Common myeloid progenitor, CD34-positive (primary cell): Measurements from ENCODE around the gene UBE2O.

ENCODE experiments used
- CTCF ChIA-PET: fragments of 350-600 bp; sonication (Branson Sonifier 250); formaldehyde crosslinking; loops from one replicate; lab custom pipeline; 2021; ENCODE audit warnings: antibody characterized with exemption; lab: Charles Lee
- POLR2A ChIA-PET: fragments of 350-600 bp; sonication (Branson Sonifier 250); formaldehyde crosslinking; loops from one replicate; lab custom pipeline; 2021; ENCODE audit warnings: antibody characterized with exemption; lab: Charles Lee
- DNase-seq, 3 donors: peaks; one replicate each; pipeline versions ENCODE4 v3.0.0 to v3.0.0-alpha.2; 2013
- H3K27ac ChIP-seq, 2 experiments: 1 replicate in 1 of 2; 2 replicates in 1 of 2; pipeline ENCODE4 v1.7.0; 2013; ENCODE audit warnings: inconsistent platforms in 2 of 2, low read length in 2 of 2, mild to moderate bottlenecking in 2 of 2, low read depth in 1 of 2, moderate library complexity in 1 of 2; ENCODE audit not compliant: severe bottlenecking in 2 of 2, insufficient read depth in 1 of 2, poor library complexity in 1 of 2
- H3K27me3 ChIP-seq, 5 experiments: replicated peaks in 2 of 5; 1 replicate in 3 of 5; 2 replicates in 2 of 5; pipeline versions ENCODE4 v1.6.1 to v1.7.0; 2013; ENCODE audit warnings: low read length in 4 of 5, mild to moderate bottlenecking in 2 of 5, moderate library complexity in 2 of 5, inconsistent platforms in 1 of 5; ENCODE audit not compliant: insufficient read depth in 5 of 5, control insufficient read depth in 4 of 5
- H3K36me3 ChIP-seq, 4 experiments: 1 replicate in 2 of 4; 2 replicates in 2 of 4; pipeline versions ENCODE4 v1.6.1 to v1.7.0; 2013; ENCODE audit warnings: low read length in 3 of 4, control low read depth in 1 of 4, mild to moderate bottlenecking in 1 of 4; ENCODE audit not compliant: control insufficient read depth in 4 of 4, insufficient read depth in 4 of 4
- H3K4me1 ChIP-seq, 4 experiments: 1 replicate in 3 of 4; 2 replicates in 1 of 4; pipeline versions ENCODE4 v1.6.1 to v1.7.1; 2013; ENCODE audit warnings: low read length in 3 of 4, mild to moderate bottlenecking in 3 of 4, control low read depth in 1 of 4, inconsistent platforms in 1 of 4, moderate library complexity in 1 of 4; ENCODE audit not compliant: control insufficient read depth in 4 of 4, insufficient read depth in 4 of 4; ENCODE audit errors: control extremely low read depth in 1 of 4
- H3K4me3 ChIP-seq, 7 experiments: 1 replicate in 4 of 7; 2 replicates in 3 of 7; pipeline versions ENCODE4 v1.5.1 to v1.7.0; 2013; ENCODE audit warnings: mild to moderate bottlenecking in 7 of 7, low read length in 6 of 7, moderate library complexity in 6 of 7, inconsistent platforms in 2 of 7, low read depth in 2 of 7, control low read depth in 1 of 7; ENCODE audit not compliant: insufficient read depth in 4 of 7, control insufficient read depth in 1 of 7; ENCODE audit errors: extremely low read depth in 1 of 7
- H3K9me3 ChIP-seq, 5 experiments: 1 replicate in 4 of 5; 2 replicates in 1 of 5; pipeline versions ENCODE4 v1.6.1 to v1.7.1; 2013; ENCODE audit warnings: low read length in 4 of 5, mild to moderate bottlenecking in 2 of 5, inconsistent platforms in 1 of 5, low read depth in 1 of 5, moderate library complexity in 1 of 5; ENCODE audit not compliant: control insufficient read depth in 4 of 5, insufficient read depth in 2 of 5; ENCODE audit errors: control extremely low read depth in 1 of 5
- whole genome bisulfite sequencing: methylation state at CpG from one replicate; pipeline ENCODE4 v1.1.5; 2013; ENCODE audit not compliant: insufficient coverage; 5-methylcytosine and 5-hydroxymethylcytosine counted together

The UBE2O gene

DNA sequence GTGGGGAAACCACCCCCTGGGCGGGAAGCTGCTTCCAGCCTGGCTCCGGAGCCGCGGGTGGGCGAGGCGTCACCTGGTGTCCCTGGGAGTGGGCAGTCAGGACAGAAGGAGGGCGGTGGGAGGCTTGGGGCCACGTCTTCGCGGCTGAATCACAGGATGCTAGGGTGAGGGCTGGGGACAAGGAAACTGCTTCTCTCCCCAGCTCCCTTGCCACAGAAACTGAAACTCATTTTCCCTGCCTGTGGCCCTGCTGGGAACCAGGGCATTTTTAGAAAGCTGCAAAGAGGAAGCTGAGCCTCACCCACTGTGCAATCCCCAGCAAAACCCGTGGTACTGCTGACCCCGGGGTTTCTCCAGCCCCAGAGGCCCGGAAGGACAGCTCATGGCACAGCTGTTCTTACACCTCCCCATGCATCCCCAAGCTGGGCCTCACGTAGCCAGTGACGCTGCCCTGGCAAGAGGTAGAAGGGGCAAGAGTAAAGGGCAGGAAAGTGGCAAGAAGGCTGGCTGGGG lies 40.1 kb upstream of the UBE2O start:
- DNase-seq: peak; percentile 62 to 90 (median 87)
- peak overlapping the region; percentile 50 to 73 for H3K27ac ChIP-seq
- peak overlapping the region in 5 of 7 experiments; percentile 24 to 63 (median 50) for H3K4me3 ChIP-seq
- peaks cover 0 to 58% (median 36%) of the 10 kb centered on the region in 4 experiments for H3K4me1 ChIP-seq
- 0% methylated on average over 9 of the region's 15 CpGs for WGBS
- ChIA-PET CTCF (interaction anchor here (0.9 to 37.8 kb wide), 9 partner anchors 9 to 106 kb away, joined by 3 to 787 read pairs (median 5); partner anchors contain the start of genes AANAT and UBE2O), POLR2A (interaction anchor here (0.6 to 0.8 kb wide), 3 partner anchors 8 to 1030 kb away, joined by 3 to 4 read pairs (median 3); no protein-coding TSS in a partner anchor)
- H3K9me3 ChIP-seq: no peaks in the 10 kb centered on the region
- no peaks in the 10 kb centered on the region for H3K36me3 ChIP-seq
- no peaks in the 10 kb centered on the region for H3K27me3 ChIP-seq

DNA sequence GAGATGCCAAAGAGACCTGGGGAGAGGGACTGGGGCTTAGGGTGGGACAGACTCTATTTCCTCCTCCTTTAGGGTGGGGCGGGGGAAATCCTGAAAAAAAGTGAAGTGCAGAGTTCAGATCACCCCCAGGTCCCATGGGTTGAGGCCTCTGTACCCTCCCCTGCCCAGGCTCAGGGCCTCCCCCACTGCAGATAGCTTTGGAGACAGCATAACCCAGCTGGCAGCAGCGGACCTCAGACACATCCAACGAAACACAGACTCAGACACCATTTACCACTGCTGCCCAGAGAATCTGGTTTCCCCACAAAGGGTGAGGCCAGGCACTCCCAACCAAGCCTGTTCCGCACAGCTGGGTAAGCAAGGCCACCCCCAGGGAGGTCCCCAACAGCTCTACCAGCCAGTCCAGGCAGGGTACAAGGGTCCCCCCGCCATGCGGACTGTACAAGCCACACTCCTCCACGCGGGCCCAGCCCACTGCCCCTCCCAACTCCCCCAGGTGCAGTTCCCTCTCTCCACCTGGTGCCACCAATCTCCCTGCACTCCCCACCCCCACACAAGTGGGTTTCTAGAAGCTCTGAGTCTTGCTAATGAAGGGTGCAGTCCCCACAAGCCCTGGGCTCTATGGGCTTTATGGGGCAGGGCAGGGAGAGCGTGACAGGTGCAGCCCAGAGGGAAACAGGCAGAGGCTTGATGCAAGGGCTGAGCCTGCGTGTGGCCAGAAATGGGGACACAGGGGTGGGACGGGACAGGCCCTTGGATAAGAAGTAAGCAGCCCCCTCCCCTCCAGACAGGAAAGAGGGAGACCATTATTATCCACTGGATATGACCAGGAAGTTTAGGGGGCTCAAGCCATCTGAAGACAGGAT lies 39.4 kb upstream of the UBE2O start:
- H3K9me3 ChIP-seq: no peaks in the 10 kb centered on the region
- 86% methylated on average over 4 of the region's 11 CpGs for WGBS
- POLR2A ChIA-PET: interaction anchor here (0.7 to 1.1 kb wide), 4 partner anchors 8 to 18 kb away, joined by 3 to 5 read pairs (median 4); no protein-coding TSS in a partner anchor
- H3K4me1 ChIP-seq: peaks cover 0 to 52% (median 36%) of the 10 kb centered on the region in 4 experiments
- H3K27me3 ChIP-seq: no peaks in the 10 kb centered on the region
- DNase-seq: peak in 2 of 3 donors; percentile 33 to 49
- no peaks in the 10 kb centered on the region for H3K36me3 ChIP-seq
- H3K27ac ChIP-seq: peak overlapping the region in 1 of 2 experiments; percentile 73
- CTCF ChIA-PET: interaction anchor here (1.1 to 37.8 kb wide), 8 partner anchors 8 to 84 kb away, joined by 3 to 787 read pairs (median 6); partner anchors contain the start of genes AANAT and UBE2O
- peak overlapping the region in 5 of 7 experiments; percentile 24 to 63 (median 50) for H3K4me3 ChIP-seq

DNA sequence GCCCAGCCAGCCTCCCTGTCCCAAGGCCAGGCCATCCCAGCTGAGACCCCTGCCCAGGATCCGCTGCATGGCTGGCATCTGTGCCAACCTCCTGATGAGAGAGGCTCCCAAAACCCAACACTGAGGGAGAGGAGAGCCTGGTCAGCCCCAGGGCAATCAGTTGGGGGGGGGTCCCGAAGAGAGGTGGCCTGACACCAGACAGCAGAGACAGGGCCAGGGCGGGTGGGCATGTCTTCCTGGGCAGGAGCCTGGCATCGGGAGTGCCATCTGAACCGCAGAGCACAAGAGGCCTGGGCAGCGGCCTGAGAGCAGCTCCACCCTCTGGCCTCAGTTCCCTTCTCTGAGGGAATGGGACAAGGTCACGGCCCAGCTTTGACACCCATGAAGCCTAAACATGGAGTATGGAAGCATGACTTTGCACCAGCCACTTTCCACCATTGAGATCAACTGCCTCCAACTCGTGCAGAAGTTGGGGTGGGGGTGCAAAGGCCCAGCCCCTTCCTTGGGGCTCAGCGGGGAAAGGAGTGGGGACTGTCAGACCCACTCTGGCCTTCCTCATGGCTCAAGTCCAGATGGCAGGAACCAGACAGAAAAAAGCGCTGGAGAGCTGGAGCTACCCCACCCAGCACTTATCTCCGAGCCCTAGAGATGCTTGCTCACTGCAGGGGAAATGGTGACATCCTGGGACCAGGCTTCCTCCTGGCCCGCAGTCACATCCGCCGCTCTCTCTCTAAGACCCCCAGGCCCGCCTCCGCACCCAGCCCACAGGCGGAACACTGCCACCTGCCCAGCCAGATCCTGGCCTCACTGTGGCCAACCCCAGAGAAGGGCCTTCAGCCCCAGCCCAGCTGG lies 38.5 kb upstream of the UBE2O start:
- 78% methylated on average over 12 of the region's 17 CpGs for WGBS
- Histone ChIP-seq H3K9me3 (no peaks in the 10 kb centered on the region), H3K4me1 (peaks cover 0 to 47% (median 36%) of the 10 kb centered on the region in 4 experiments), H3K4me3 (no peak overlapping the region), H3K27ac (peak overlapping the region in 1 of 2 experiments; percentile 73), H3K36me3 (no peaks in the 10 kb centered on the region), H3K27me3 (no peaks in the 10 kb centered on the region)
- peak in 2 of 3 donors; percentile 37 to 54 for DNase-seq
- ChIA-PET CTCF (interaction anchor here (1.0 to 37.8 kb wide), 5 partner anchors 8 to 55 kb away, joined by 3 to 787 read pairs (median 5); partner anchors contain the start of genes AANAT and UBE2O), POLR2A (interaction anchor here (1.0 to 1.1 kb wide), 2 partner anchors 9 to 17 kb away, joined by 3 to 5 read pairs; no protein-coding TSS in a partner anchor)

- H3K27ac ChIP-seq: no peak overlapping the region
- H3K36me3 ChIP-seq: no peaks in the 10 kb centered on the region
- ChIA-PET POLR2A (no interaction called here), CTCF (interaction anchor here (1.2 to 37.8 kb wide), 3 partner anchors 9 to 24 kb away, joined by 4 to 787 read pairs (median 9); partner anchors contain the start of genes AANAT and UBE2O)
- no peak for DNase-seq
- peaks cover 0 to 53% (median 39%) of the 10 kb centered on the region in 4 experiments for H3K4me1 ChIP-seq
- no peaks in the 10 kb centered on the region for H3K27me3 ChIP-seq
- no peak overlapping the region for H3K4me3 ChIP-seq
- 95% methylated on average over 10 of the region's 10 CpGs for WGBS
- no peaks in the 10 kb centered on the region for H3K9me3 ChIP-seq
Measured at GRCh38 chr17:76490112-76490710, 37.3 kb upstream of the UBE2O start.

- H3K36me3 ChIP-seq: no peaks in the 10 kb centered on the region
- peaks cover 0 to 29% (median 20%) of the 10 kb centered on the region in 4 experiments for H3K4me1 ChIP-seq
- ChIA-PET CTCF (interaction anchor here (0.6 to 37.8 kb wide), 2 partner anchors 22 to 153 kb away, joined by 3 to 787 read pairs; partner anchors contain the start of genes AANAT and UBE2O), POLR2A (interaction anchor here (0.6 kb wide), 1 partner anchor 1640 kb away, joined by 4 read pairs; no protein-coding TSS in a partner anchor)
- 94% methylated on average over 22 of the region's 22 CpGs for WGBS
- no peak overlapping the region for H3K27ac ChIP-seq
- no peaks in the 10 kb centered on the region for H3K27me3 ChIP-seq
- no peak for DNase-seq
- H3K9me3 ChIP-seq: no peaks in the 10 kb centered on the region
- no peak overlapping the region for H3K4me3 ChIP-seq
Measured at GRCh38 chr17:76487451-76488192, 34.7 kb upstream of the UBE2O start.
